ENCODE data around the gene CACNA1B. TPM values are rescaled to one million over a fixed set of nuclear protein-coding genes. Genes with fewer than 3 reads are reported as not detected.

CACNA1B gene
- polyA plus RNA-seq, 1 of the 3 experiments (the other 2 are of a cell fraction) = 0.03 TPM

DNA sequence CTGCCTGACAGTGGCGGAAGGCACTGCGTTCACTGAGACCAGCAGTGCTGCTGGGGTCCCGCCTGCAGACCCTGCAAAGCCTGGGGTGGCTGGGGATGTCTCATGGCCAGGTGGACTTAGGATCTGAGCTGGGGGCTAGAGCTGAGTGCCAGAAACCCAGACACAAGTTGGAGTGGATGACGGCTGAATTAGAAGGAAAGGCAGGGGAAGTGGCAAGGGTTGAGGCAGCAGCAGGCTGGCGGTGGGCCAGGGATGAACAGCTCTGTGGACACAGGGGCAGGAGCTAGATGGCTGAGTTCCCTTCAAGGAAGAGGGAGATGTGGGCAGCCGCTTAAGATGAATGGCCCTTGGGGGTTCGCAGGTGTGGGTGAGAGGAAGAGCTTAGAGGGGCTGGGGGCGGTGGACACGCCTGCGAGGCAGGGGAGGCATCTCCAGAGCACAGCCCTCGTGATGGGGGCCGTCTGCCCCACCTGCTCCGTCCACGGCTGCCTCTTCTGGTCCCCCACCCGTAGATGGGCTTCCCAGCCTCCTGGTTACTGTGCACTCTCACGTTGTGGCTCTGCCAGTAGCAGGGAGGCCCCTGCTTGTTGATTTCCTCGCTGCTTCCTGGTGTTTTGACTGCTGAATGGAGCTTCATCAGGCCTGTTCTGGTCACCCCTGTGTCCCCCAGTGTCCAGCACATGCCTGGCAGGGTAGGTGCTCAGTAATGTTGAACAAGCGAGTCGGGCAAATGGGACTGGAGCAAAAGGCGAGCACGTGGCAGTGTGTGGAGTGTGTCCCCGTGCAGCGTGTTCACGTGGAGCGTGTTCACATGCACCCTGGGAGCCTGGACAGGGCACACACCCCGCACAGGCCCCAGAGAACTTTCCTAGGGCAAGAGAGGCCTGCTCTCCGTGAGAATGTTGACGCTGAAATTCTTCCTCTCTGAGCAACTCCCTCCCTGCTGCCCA is 168.2 kb downstream of the CACNA1B start:
- DNase-seq = peak; percentile 33
- H3K27me3 ChIP-seq (ENCODE audit: insufficient read depth) = no peaks in the 10 kb centered on the region
- H3K4me2 ChIP-seq = no peak overlapping the region
- ChIA-PET CTCF (no interaction called here), POLR2A (no interaction called here)
- 63% methylated on average over 19 of the region's 28 CpGs for WGBS (ENCODE audit: low lambda C conversion rate)
- H3K4me3 ChIP-seq (ENCODE audit: low read depth in 2 of 2, low read length in 1 of 2) = no peak overlapping the region
- no peaks in the 10 kb centered on the region for H3K9me3 ChIP-seq
- H4K20me1 ChIP-seq (ENCODE audit: insufficient read depth) = no peaks in the 10 kb centered on the region
- TF ChIP-seq NFIC (IDR thresholded peaks at IDR 0.05; ENCODE audit: borderline replicate concordance) = no peak
- no peak for TF ChIP-seq USF2 (IDR thresholded peaks at IDR 0.05; ENCODE audit: borderline replicate concordance, low read depth, low read length)
- no peak for TF ChIP-seq SMC3 (IDR thresholded peaks at IDR 0.05; ENCODE audit: low read depth, low read length)
- TF ChIP-seq TAF1 (IDR thresholded peaks at IDR 0.05; ENCODE audit: borderline replicate concordance, low read depth, low read length) = no peak
- TF ChIP-seq POLR2AphosphoS5 (IDR thresholded peaks at IDR 0.05; ENCODE audit: low read depth, low read length) = no peak
- TF ChIP-seq MXI1 (IDR thresholded peaks at IDR 0.05; ENCODE audit: low read depth, low read length) = no peak
- no peak for TF ChIP-seq GABPA (IDR thresholded peaks at IDR 0.05; ENCODE audit: low read depth)
- TF ChIP-seq PBX3 (IDR thresholded peaks at IDR 0.05) = no peak
- TF ChIP-seq CHD2 (IDR thresholded peaks at IDR 0.05; ENCODE audit: low read length, partially characterized antibody) = no peak
- TF ChIP-seq FOXM1 (IDR thresholded peaks at IDR 0.05; ENCODE audit: low read depth) = no peak
- TF ChIP-seq, protein P1, sequence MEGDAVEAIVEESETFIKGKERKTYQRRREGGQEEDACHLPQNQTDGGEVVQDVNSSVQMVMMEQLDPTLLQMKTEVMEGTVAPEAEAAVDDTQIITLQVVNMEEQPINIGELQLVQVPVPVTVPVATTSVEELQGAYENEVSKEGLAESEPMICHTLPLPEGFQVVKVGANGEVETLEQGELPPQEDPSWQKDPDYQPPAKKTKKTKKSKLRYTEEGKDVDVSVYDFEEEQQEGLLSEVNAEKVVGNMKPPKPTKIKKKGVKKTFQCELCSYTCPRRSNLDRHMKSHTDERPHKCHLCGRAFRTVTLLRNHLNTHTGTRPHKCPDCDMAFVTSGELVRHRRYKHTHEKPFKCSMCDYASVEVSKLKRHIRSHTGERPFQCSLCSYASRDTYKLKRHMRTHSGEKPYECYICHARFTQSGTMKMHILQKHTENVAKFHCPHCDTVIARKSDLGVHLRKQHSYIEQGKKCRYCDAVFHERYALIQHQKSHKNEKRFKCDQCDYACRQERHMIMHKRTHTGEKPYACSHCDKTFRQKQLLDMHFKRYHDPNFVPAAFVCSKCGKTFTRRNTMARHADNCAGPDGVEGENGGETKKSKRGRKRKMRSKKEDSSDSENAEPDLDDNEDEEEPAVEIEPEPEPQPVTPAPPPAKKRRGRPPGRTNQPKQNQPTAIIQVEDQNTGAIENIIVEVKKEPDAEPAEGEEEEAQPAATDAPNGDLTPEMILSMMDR (IDR thresholded peaks at IDR 0.05) = no peak
- TF ChIP-seq, protein P2, sequence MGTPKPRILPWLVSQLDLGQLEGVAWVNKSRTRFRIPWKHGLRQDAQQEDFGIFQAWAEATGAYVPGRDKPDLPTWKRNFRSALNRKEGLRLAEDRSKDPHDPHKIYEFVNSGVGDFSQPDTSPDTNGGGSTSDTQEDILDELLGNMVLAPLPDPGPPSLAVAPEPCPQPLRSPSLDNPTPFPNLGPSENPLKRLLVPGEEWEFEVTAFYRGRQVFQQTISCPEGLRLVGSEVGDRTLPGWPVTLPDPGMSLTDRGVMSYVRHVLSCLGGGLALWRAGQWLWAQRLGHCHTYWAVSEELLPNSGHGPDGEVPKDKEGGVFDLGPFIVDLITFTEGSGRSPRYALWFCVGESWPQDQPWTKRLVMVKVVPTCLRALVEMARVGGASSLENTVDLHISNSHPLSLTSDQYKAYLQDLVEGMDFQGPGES (IDR thresholded peaks at IDR 0.05; ENCODE audit: low read depth, low read length) = no peak
- TF ChIP-seq, protein P3, sequence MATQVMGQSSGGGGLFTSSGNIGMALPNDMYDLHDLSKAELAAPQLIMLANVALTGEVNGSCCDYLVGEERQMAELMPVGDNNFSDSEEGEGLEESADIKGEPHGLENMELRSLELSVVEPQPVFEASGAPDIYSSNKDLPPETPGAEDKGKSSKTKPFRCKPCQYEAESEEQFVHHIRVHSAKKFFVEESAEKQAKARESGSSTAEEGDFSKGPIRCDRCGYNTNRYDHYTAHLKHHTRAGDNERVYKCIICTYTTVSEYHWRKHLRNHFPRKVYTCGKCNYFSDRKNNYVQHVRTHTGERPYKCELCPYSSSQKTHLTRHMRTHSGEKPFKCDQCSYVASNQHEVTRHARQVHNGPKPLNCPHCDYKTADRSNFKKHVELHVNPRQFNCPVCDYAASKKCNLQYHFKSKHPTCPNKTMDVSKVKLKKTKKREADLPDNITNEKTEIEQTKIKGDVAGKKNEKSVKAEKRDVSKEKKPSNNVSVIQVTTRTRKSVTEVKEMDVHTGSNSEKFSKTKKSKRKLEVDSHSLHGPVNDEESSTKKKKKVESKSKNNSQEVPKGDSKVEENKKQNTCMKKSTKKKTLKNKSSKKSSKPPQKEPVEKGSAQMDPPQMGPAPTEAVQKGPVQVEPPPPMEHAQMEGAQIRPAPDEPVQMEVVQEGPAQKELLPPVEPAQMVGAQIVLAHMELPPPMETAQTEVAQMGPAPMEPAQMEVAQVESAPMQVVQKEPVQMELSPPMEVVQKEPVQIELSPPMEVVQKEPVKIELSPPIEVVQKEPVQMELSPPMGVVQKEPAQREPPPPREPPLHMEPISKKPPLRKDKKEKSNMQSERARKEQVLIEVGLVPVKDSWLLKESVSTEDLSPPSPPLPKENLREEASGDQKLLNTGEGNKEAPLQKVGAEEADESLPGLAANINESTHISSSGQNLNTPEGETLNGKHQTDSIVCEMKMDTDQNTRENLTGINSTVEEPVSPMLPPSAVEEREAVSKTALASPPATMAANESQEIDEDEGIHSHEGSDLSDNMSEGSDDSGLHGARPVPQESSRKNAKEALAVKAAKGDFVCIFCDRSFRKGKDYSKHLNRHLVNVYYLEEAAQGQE (IDR thresholded peaks at IDR 0.05; ENCODE audit: low read depth, low read length) = no peak
- no peak for TF ChIP-seq NRF1 (IDR thresholded peaks at IDR 0.05; ENCODE audit: low read depth, low read length)
- no peak for TF ChIP-seq MAX (IDR thresholded peaks at IDR 0.05; ENCODE audit: low read depth)
- no peak for TF ChIP-seq YY1 (IDR thresholded peaks at IDR 0.05; ENCODE audit: low read depth)
- TF ChIP-seq TEAD4 (IDR thresholded peaks at IDR 0.05; ENCODE audit: borderline replicate concordance, insufficient read depth) = no peak
- no peak for TF ChIP-seq EZH2phosphoT487 (IDR thresholded peaks at IDR 0.05; ENCODE audit: borderline replicate concordance, low read depth)
- H2AFZ ChIP-seq (ENCODE audit: low read depth) = no peak overlapping the region
- H3K27ac ChIP-seq (ENCODE audit: low read depth in 2 of 2, low read length in 1 of 2) = no peak overlapping the region
- H3K4me1 ChIP-seq (ENCODE audit: control insufficient read depth in 1 of 2, insufficient read depth in 2 of 2, low read depth in 1 of 2, low read length in 1 of 2) = no peaks in the 10 kb centered on the region; a peak in 1 of 4 replicates
- no peaks in the 10 kb centered on the region for H3K9me2 ChIP-seq
- no peaks in the 10 kb centered on the region for H3K79me2 ChIP-seq (ENCODE audit: insufficient read depth)
- no peak overlapping the region for H3K9ac ChIP-seq
- no peaks in the 10 kb centered on the region for H3F3A ChIP-seq (replicated peaks; ENCODE audit: insufficient read depth)
- H3K36me3 ChIP-seq (replicated peaks in 1 of 2; ENCODE audit: control insufficient read depth in 1 of 2, insufficient read depth in 2 of 2, low read length in 1 of 2) = no peaks in the 10 kb centered on the region

Data from SK-N-SH (cell line).